Endothelial cell of umbilical vein (primary cell): ENCODE results near the gene DYRK4. TPM values are rescaled to one million over a fixed set of nuclear protein-coding genes. Genes with fewer than 3 reads are reported as not detected.

ENCODE experiments used
- BruUV-seq: library from RNA; stranded (reverse); fragments of 400-500 nt; replicated peaks from 2 replicates; lab custom pipeline; 2021; lab: Mats Ljungman, UMichigan
- CTCF ChIA-PET: fragments of 300-600, 350-600 bp; sonication (Branson Sonifier 250); formaldehyde crosslinking; loops from one replicate; lab custom pipeline; 2021; ENCODE audit warnings: antibody characterized with exemption, inconsistent platforms; lab: Charles Lee
- POLR2A ChIA-PET: fragments of 300-600, 350-600 bp; sonication (Branson Sonifier 250); formaldehyde crosslinking; loops from one replicate; lab custom pipeline; 2021; ENCODE audit warnings: antibody characterized with exemption, inconsistent platforms; lab: Charles Lee
- DNase-seq: peaks from one replicate; pipeline ENCODE4 v3.0.0-alpha.2; 2011; ENCODE audit warnings: low read depth, low spot score
- FAIRE-seq: peaks from 2 replicates; lab custom pipeline; 2011; peaks lifted over from hg19 to GRCh38; lab: Jason Lieb, UNC
- H2AFZ ChIP-seq: 2 replicates; pipeline ENCODE4 v1.6.0; 2012; ENCODE audit warnings: low read depth, low read length, control low read depth, inconsistent platforms
- H3K27ac ChIP-seq: 2 replicates; pipeline ENCODE4 v1.5.1; 2011; ENCODE audit warnings: low read depth, mild to moderate bottlenecking, control low read depth, low read length, moderate library complexity; ENCODE audit not compliant: insufficient read depth
- H3K27me3 ChIP-seq, 2 experiments: 2 replicates each; pipeline versions ENCODE4 v1.6.0 to v1.6.1; 2011; ENCODE audit warnings: low read length in 2 of 2, mixed read lengths in 1 of 2; ENCODE audit not compliant: control insufficient read depth in 2 of 2, insufficient read depth in 2 of 2
- H3K36me3 ChIP-seq, 2 experiments: 2 replicates in 1 of 2; 3 replicates in 1 of 2; pipeline ENCODE4 v1.5.1; 2011; ENCODE audit warnings: low read length in 2 of 2, mild to moderate bottlenecking in 1 of 2, moderate library complexity in 1 of 2; ENCODE audit not compliant: control insufficient read depth in 2 of 2, insufficient read depth in 2 of 2; ENCODE audit errors: extremely low read depth in 1 of 2
- H3K4me1 ChIP-seq: 3 replicates; pipeline ENCODE4 v1.5.1; 2011; ENCODE audit warnings: mild to moderate bottlenecking, low read length; ENCODE audit not compliant: control insufficient read depth, insufficient read depth; ENCODE audit errors: extremely low read depth
- H3K4me2 ChIP-seq: 2 replicates; pipeline ENCODE4 v1.6.1; 2011; ENCODE audit warnings: low read length, control low read depth, mixed read lengths; ENCODE audit not compliant: insufficient read depth
- H3K4me3 ChIP-seq, 3 experiments: fragments of 200-600 bp in 1 of 3; sonication (generic), shearing (Covaris generic) in 1 of 3; replicated peaks in 1 of 3; 2 replicates each; pipeline ENCODE4 v1.5.1; 2011 to 2016; ENCODE audit warnings: control low read depth in 3 of 3, low read length in 3 of 3, mild to moderate bottlenecking in 2 of 3, inconsistent platforms in 1 of 3, low read depth in 1 of 3, moderate library complexity in 1 of 3; ENCODE audit not compliant: insufficient read depth in 1 of 3
- H3K79me2 ChIP-seq: 2 replicates; pipeline ENCODE4 v1.6.0; 2012; ENCODE audit warnings: low read length, inconsistent platforms; ENCODE audit not compliant: control insufficient read depth, insufficient read depth
- H3K9ac ChIP-seq: replicated peaks from 2 replicates; pipeline ENCODE3; 2011; ENCODE audit warnings: low read length, control low read depth; ENCODE audit not compliant: insufficient read depth; ENCODE audit errors: extremely low read depth
- H3K9me1 ChIP-seq: replicated peaks from 3 replicates; pipeline ENCODE4 v1.6.0; 2011; ENCODE audit warnings: mild to moderate bottlenecking, low read length; ENCODE audit not compliant: control insufficient read depth, insufficient read depth; ENCODE audit errors: extremely low read depth
- H3K9me3 ChIP-seq: replicated peaks from 2 replicates; pipeline ENCODE4 v1.5.1; 2012; ENCODE audit warnings: low read length, inconsistent platforms; ENCODE audit not compliant: control insufficient read depth, insufficient read depth
- H4K20me1 ChIP-seq: replicated peaks from 2 replicates; pipeline ENCODE3; 2011; ENCODE audit warnings: mild to moderate bottlenecking, low read length; ENCODE audit not compliant: control insufficient read depth, insufficient read depth; ENCODE audit errors: extremely low read depth
- CTCF ChIP-seq, 2 donors: IDR thresholded peaks; 1 replicate in 1 of 2; 2 replicates in 1 of 2; pipeline ENCODE4 v1.5.1; 2011; ENCODE audit warnings: low read length in 2 of 2, mild to moderate bottlenecking in 2 of 2, moderate library complexity in 2 of 2, control low read depth in 1 of 2, inconsistent platforms in 1 of 2, low read depth in 1 of 2; ENCODE audit not compliant: insufficient read depth in 1 of 2; ENCODE audit errors: extremely low read depth in 1 of 2
- EZH2 ChIP-seq: IDR thresholded peaks from 2 replicates; pipeline ENCODE4 v1.6.1; 2012; ENCODE audit warnings: borderline replicate concordance, low read depth, mild to moderate bottlenecking, moderate library complexity, low read length, inconsistent platforms; ENCODE audit not compliant: severe bottlenecking
- FOS ChIP-seq: IDR thresholded peaks from 2 replicates; pipeline ENCODE4 v1.6.1; 2011; ENCODE audit warnings: mild to moderate bottlenecking, low read length, moderate library complexity, borderline replicate concordance; ENCODE audit not compliant: insufficient read depth
- GATA2 ChIP-seq: IDR thresholded peaks from 2 replicates; pipeline ENCODE4 v1.7.0; 2011; ENCODE audit warnings: low read depth, mild to moderate bottlenecking, moderate library complexity, mixed read lengths, low read length; ENCODE audit not compliant: insufficient read length, insufficient read depth
- JUN ChIP-seq: IDR thresholded peaks from 2 replicates; pipeline ENCODE4 v1.6.1; 2011; ENCODE audit warnings: borderline replicate concordance, low read depth; ENCODE audit not compliant: insufficient read length, insufficient read depth
- MAX ChIP-seq: IDR thresholded peaks from 2 replicates; pipeline ENCODE4 v1.6.1; 2011; ENCODE audit not compliant: insufficient read depth, insufficient read length
- MYC ChIP-seq: IDR thresholded peaks from one replicate; pipeline ENCODE4 v1.6.1; 2011; ENCODE audit warnings: mild to moderate bottlenecking, low read depth, low read length
- POLR2A ChIP-seq: IDR thresholded peaks from 2 replicates; pipeline ENCODE4 v1.6.1; 2012; ENCODE audit warnings: low read depth, mild to moderate bottlenecking, control low read depth, low read length
- POLR2AphosphoS5 ChIP-seq: IDR thresholded peaks from 2 replicates; pipeline ENCODE4 v1.6.1; 2012; ENCODE audit warnings: low read depth, mild to moderate bottlenecking, control low read depth, low read length, moderate library complexity; ENCODE audit not compliant: insufficient read depth
- dilution Hi-C: fragments of 300-500 bp; cut with MboI; formaldehyde crosslinking; loops from one replicate; pipeline ENCODE4 v1.15.0; 2019; ENCODE audit warnings: low sequenced_read_pairs; ENCODE audit not compliant: extremely low pct_ligation_motif_present
- intact Hi-C: fragments of 100-400 bp; cut with micrococcal nuclease; formaldehyde crosslinking; loops from one replicate; pipeline ENCODE4 v1.10.0; 2022
- polyA plus RNA-seq, 4 experiments: library from polyadenylated mRNA; depleted of rRNA in 3 of 4; stranded (reverse) in 3 of 4; unstranded in 1 of 4; fragments of >200 nt; gene quantifications; 2 replicates each; pipeline versions ENCODE4 v1.2.1 to v1.2.3, GENCODE V29; 2011 to 2012; ENCODE audit warnings: missing spikeins in 1 of 4
- total RNA-seq: library from RNA; stranded (reverse); gene quantifications from 2 replicates; pipeline ENCODE4 v1.2.3, GENCODE V29; 2021

DYRK4 gene
- total and polyA plus RNA-seq, 2 donors (not counting 3 experiments of a cell fraction or from before 2014, with no cell fraction given), result 38.7 to 45.4 TPM

GRCh38 chr12:4604684-4605193 lies 42.7 kb downstream of the DYRK4 start:
- TF ChIP-seq CTCF (IDR thresholded peaks at IDR 0.05; ENCODE audit: extremely low read depth in 1 of 2, insufficient read depth in 1 of 2, low read depth in 1 of 2, low read length in 2 of 2) (peak; percentile 95 to 96), POLR2AphosphoS5 (no peak), MAX (peak; percentile 19)
- no TSS peak for BruUV-seq
- intact Hi-C loops (loop anchor here (1.0 to 2.0 kb wide), 3 partner anchors 45 to 154 kb away; partner anchors contain the start of genes AKAP3, NDUFA9 and RAD51AP1), dilution Hi-C loops (no loop called here)
- Histone ChIP-seq H3K9me1 (no peaks in the 10 kb centered on the region), H3K9me3 (no peaks in the 10 kb centered on the region), H3K4me1 (peaks cover 13% of the 10 kb centered on the region), H4K20me1 (no peaks in the 10 kb centered on the region), H3K27me3 (peaks cover 10 to 21% of the 10 kb centered on the region in 2 experiments), H3K4me3 (peak overlapping the region; percentile 57 to 82 (median 77)), H2AFZ (peak overlapping the region; percentile 74), H3K36me3 (no peaks in the 10 kb centered on the region), H3K79me2 (peaks cover 4% of the 10 kb centered on the region), H3K27ac (peak overlapping the region; percentile 3), H3K4me2 (peak overlapping the region; percentile 85), H3K9ac (peak overlapping the region; percentile 49)
- ChIA-PET CTCF (interaction anchor here (0.5 to 2.7 kb wide), 17 partner anchors 11 to 154 kb away, joined by 3 to 13 read pairs (median 5); partner anchors contain the start of genes AKAP3, DYRK4, NDUFA9 and RAD51AP1), POLR2A (no interaction called here)
- DNase-seq (peak; percentile 89), FAIRE-seq (peak; percentile 93)

- no peak for FAIRE-seq
- no peak overlapping the region for H2AFZ ChIP-seq
- CTCF ChIA-PET, result no interaction called here
These were observed 45.0 kb downstream of the DYRK4 start for GRCh38 chr12:4607056-4607455.

More at GRCh38 chr12:4607056-4607455, 45.0 kb downstream of the DYRK4 start:
- H3K27me3 ChIP-seq, result peaks cover 7 to 10% of the 10 kb centered on the region in 2 experiments
- no peak overlapping the region for H3K4me2 ChIP-seq
- POLR2A ChIA-PET, result no interaction called here
- TF ChIP-seq FOS (no peak), CTCF (IDR thresholded peaks at IDR 0.05; ENCODE audit: extremely low read depth in 1 of 2, insufficient read depth in 1 of 2, low read depth in 1 of 2, low read length in 2 of 2) (no peak), JUN (no peak), GATA2 (no peak), MYC (no peak), MAX (no peak), POLR2AphosphoS5 (no peak), POLR2A (no peak), EZH2 (no peak)
- intact Hi-C loops, result no loop called here
- no peaks in the 10 kb centered on the region for H3K9me1 ChIP-seq
- no TSS peak for BruUV-seq
- H3K4me1 ChIP-seq, result peaks cover 13% of the 10 kb centered on the region
- H3K36me3 ChIP-seq, result peaks cover 0 to 4% of the 10 kb centered on the region in 2 experiments
- no peak overlapping the region for H3K27ac ChIP-seq
- dilution Hi-C loops, result no loop called here
- no peaks in the 10 kb centered on the region for H4K20me1 ChIP-seq
- peaks cover 4% of the 10 kb centered on the region for H3K79me2 ChIP-seq
- H3K4me3 ChIP-seq, result no peak overlapping the region
- no peaks in the 10 kb centered on the region for H3K9me3 ChIP-seq
- DNase-seq, result no peak
- no peak overlapping the region for H3K9ac ChIP-seq
